IMR-90 (cell line): ENCODE data around the gene NUP210L. TPM values are rescaled to one million over a fixed set of nuclear protein-coding genes. Genes with fewer than 3 reads are reported as not detected.

Experiments used
- ATAC-seq: fragments of 200-7000 bp; cut with Tn5 transposase; 2 replicates; pipeline ENCODE4 v1.9.1; 2020; ENCODE audit warnings: low read depth, mild to moderate bottlenecking, moderate library complexity
- BruUV-seq: library from RNA; stranded (reverse); fragments of 400-500 nt; replicated peaks from 2 replicates; lab custom pipeline; 2021; lab: Mats Ljungman, UMichigan
- CTCF ChIA-PET: fragments of 300-600 bp; formaldehyde crosslinking; extraction: SDS; loops from one replicate; lab custom pipeline; 2021; ENCODE audit warnings: antibody characterized with exemption; lab: Yijun Ruan, JAX
- POLR2A ChIA-PET: fragments of 300-600 bp; sonication (Branson Sonifier 250); formaldehyde crosslinking; loops from one replicate; lab custom pipeline; 2022; ENCODE audit warnings: antibody characterized with exemption; ENCODE audit not compliant: unreplicated experiment; lab: Charles Lee
- DNase-seq: peaks from one replicate; pipeline ENCODE4 v3.0.0; 2013
- H2AFZ ChIP-seq: replicated peaks from 2 replicates; pipeline ENCODE3; 2013; ENCODE audit warnings: low read length, mild to moderate bottlenecking; ENCODE audit not compliant: poor library complexity
- H2AK5ac ChIP-seq: 2 replicates; pipeline ENCODE4 v1.6.1; 2013; ENCODE audit warnings: low read depth, low read length, inconsistent platforms
- H2AK9ac ChIP-seq: replicated peaks from 2 replicates; pipeline ENCODE3; 2013; ENCODE audit warnings: mild to moderate bottlenecking, low read depth, low read length, moderate library complexity; ENCODE audit not compliant: poor library complexity
- H2BK120ac ChIP-seq: 2 replicates; pipeline ENCODE4 v1.6.1; 2013; ENCODE audit warnings: low read depth, low read length, inconsistent platforms
- H2BK15ac ChIP-seq: 3 replicates; pipeline ENCODE4 v1.6.1; 2013; ENCODE audit warnings: low read depth, low read length, inconsistent platforms
- H2BK20ac ChIP-seq: 2 replicates; pipeline ENCODE4 v1.6.1; 2013; ENCODE audit warnings: low read depth, mild to moderate bottlenecking, inconsistent platforms, low read length, moderate library complexity
- H2BK5ac ChIP-seq: 2 replicates; pipeline ENCODE4 v1.6.1; 2013; ENCODE audit warnings: mild to moderate bottlenecking, low read depth, low read length, inconsistent platforms; ENCODE audit not compliant: poor library complexity, severe bottlenecking
- H3K14ac ChIP-seq: replicated peaks from 2 replicates; pipeline ENCODE4 v1.6.1; 2013; ENCODE audit warnings: low read depth, low read length, inconsistent platforms
- H3K18ac ChIP-seq: 2 replicates; pipeline ENCODE4 v1.6.1; 2013; ENCODE audit warnings: low read depth, low read length, control low read depth
- H3K23ac ChIP-seq: 2 replicates; pipeline ENCODE4 v1.6.1; 2013; ENCODE audit warnings: low read depth, low read length, inconsistent platforms
- H3K27ac ChIP-seq: 2 replicates; pipeline ENCODE4 v1.5.1; 2013; ENCODE audit warnings: mild to moderate bottlenecking, control low read depth, low read length; ENCODE audit not compliant: insufficient read depth
- H3K27me3 ChIP-seq: 2 replicates; pipeline ENCODE4 v1.6.1; 2013; ENCODE audit warnings: low read length; ENCODE audit not compliant: control insufficient read depth, insufficient read depth
- H3K36me3 ChIP-seq: 2 replicates; pipeline ENCODE4 v1.6.1; 2013; ENCODE audit warnings: low read length, mixed read lengths; ENCODE audit not compliant: control insufficient read depth, insufficient read depth
- H3K4ac ChIP-seq: 2 replicates; pipeline ENCODE4 v1.6.1; 2013; ENCODE audit warnings: low read depth, low read length, inconsistent platforms
- H3K4me1 ChIP-seq: 2 replicates; pipeline ENCODE4 v1.6.1; 2013; ENCODE audit warnings: low read length, mixed read lengths; ENCODE audit not compliant: control insufficient read depth, insufficient read depth
- H3K4me2 ChIP-seq: 2 replicates; pipeline ENCODE4 v1.6.1; 2013; ENCODE audit warnings: low read depth, mild to moderate bottlenecking, control low read depth, low read length, moderate library complexity
- H3K4me3 ChIP-seq: 2 replicates; pipeline ENCODE4 v1.5.1; 2013; ENCODE audit warnings: low read depth, mild to moderate bottlenecking, control low read depth, low read length, moderate library complexity; ENCODE audit not compliant: insufficient read depth
- H3K56ac ChIP-seq: 2 replicates; pipeline ENCODE4 v1.6.1; 2013; ENCODE audit warnings: low read length, inconsistent platforms; ENCODE audit not compliant: insufficient read depth; ENCODE audit errors: extremely low read depth
- H3K79me1 ChIP-seq, 2 experiments: 2 replicates each; pipeline ENCODE4 v1.6.1; 2013; ENCODE audit warnings: low read length in 2 of 2, inconsistent platforms in 1 of 2, low read depth in 1 of 2
- H3K9ac ChIP-seq: 2 replicates; pipeline ENCODE4 v1.6.1; 2013; ENCODE audit warnings: low read depth, low read length, control low read depth
- H3K9me1 ChIP-seq: 2 replicates; pipeline ENCODE4 v1.6.1; 2013; ENCODE audit warnings: low read length, inconsistent platforms; ENCODE audit not compliant: insufficient read depth
- H3K9me3 ChIP-seq: 2 replicates; pipeline ENCODE4 v1.6.1; 2013; ENCODE audit warnings: low read length; ENCODE audit not compliant: control insufficient read depth, insufficient read depth
- H4K20me1 ChIP-seq: 2 replicates; pipeline ENCODE4 v1.6.1; 2013; ENCODE audit warnings: low read length, inconsistent platforms; ENCODE audit not compliant: insufficient read depth
- H4K5ac ChIP-seq: 2 replicates; pipeline ENCODE4 v1.6.1; 2013; ENCODE audit warnings: mild to moderate bottlenecking, low read depth, low read length, control low read depth
- H4K8ac ChIP-seq, 2 experiments: 2 replicates each; pipeline ENCODE4 v1.6.1; 2013; ENCODE audit warnings: low read depth in 2 of 2, low read length in 2 of 2, control low read depth in 1 of 2, inconsistent platforms in 1 of 2
- H4K91ac ChIP-seq: 2 replicates; pipeline ENCODE4 v1.6.1; 2013; ENCODE audit warnings: low read depth, low read length, inconsistent platforms; ENCODE audit not compliant: insufficient read depth
- BHLHE40 ChIP-seq: fragments of 150-350 bp; IDR thresholded peaks from 2 replicates; pipeline ENCODE4 v1.6.1; 2016; ENCODE audit warnings: mild to moderate bottlenecking, low read depth, low read length
- CEBPB ChIP-seq: IDR thresholded peaks from 2 replicates; pipeline ENCODE4 v1.6.1; 2012; ENCODE audit warnings: low read depth, low read length, improper control_type of control experiment
- CHD1 ChIP-seq: IDR thresholded peaks from 2 replicates; pipeline ENCODE4 v1.6.1; 2012; ENCODE audit warnings: low read depth, low read length, improper control_type of control experiment
- MAFK ChIP-seq: IDR thresholded peaks from 2 replicates; pipeline ENCODE4 v1.6.1; 2012; ENCODE audit warnings: low read depth, low read length, improper control_type of control experiment
- MAZ ChIP-seq: IDR thresholded peaks from 2 replicates; pipeline ENCODE4 v1.6.1; 2012; ENCODE audit warnings: low read depth, mild to moderate bottlenecking, low read length, improper control_type of control experiment, moderate library complexity, borderline replicate concordance
- MXI1 ChIP-seq: IDR thresholded peaks from 2 replicates; pipeline ENCODE4 v1.6.1; 2012; ENCODE audit warnings: low read depth, mild to moderate bottlenecking, low read length, moderate library complexity, borderline replicate concordance
- NFE2L2 ChIP-seq: fragments of 150-350 bp; IDR thresholded peaks from 2 replicates; pipeline ENCODE4 v1.6.1; 2016; ENCODE audit warnings: low read depth, mild to moderate bottlenecking, low read length
- RAD21 ChIP-seq: IDR thresholded peaks from 2 replicates; pipeline ENCODE4 v1.6.1; 2012; ENCODE audit warnings: low read length, improper control_type of control experiment
- WGBS, 2 experiments: methylation state at CpG; one replicate each; pipeline versions ENCODE4 v1.1.5 to v1.1.7; 2013; ENCODE audit warnings: missing lambda C conversion rate in 2 of 2; ENCODE audit not compliant: insufficient read length in 1 of 2; ENCODE audit errors: extremely low coverage in 2 of 2; 5-methylcytosine and 5-hydroxymethylcytosine counted together
- dilution Hi-C: fragments of 300-500 bp; cut with HindIII; formaldehyde crosslinking; loops from one replicate; pipeline ENCODE4 v1.14.3; 2018; ENCODE audit warnings: low sequenced_read_pairs; ENCODE audit not compliant: unreplicated experiment
- in situ Hi-C: fragments of 300-500 bp; cut with MboI; formaldehyde crosslinking; loops from 3 replicates; pipeline ENCODE4 v1.14.3; 2019; ENCODE audit warnings: low sequenced_read_pairs, inconsistent platforms, mixed read lengths
- intact Hi-C: fragments of 100-400 bp; cut with micrococcal nuclease; formaldehyde crosslinking; loops from 2 replicates; pipeline ENCODE4 v1.10.0; 2022
- polyA plus RNA-seq, 3 experiments: library from polyadenylated mRNA; depleted of rRNA; stranded (reverse); fragments of >200 nt; gene quantifications; 2 replicates each; pipeline ENCODE4 v1.2.3, GENCODE V29; 2012; ENCODE audit warnings: low replicate concordance in 1 of 3
- total RNA-seq: library from RNA; depleted of rRNA; stranded (reverse); fragments of >200 nt; gene quantifications from 2 replicates; pipeline ENCODE4 v1.2.3, GENCODE V29; 2012
- TF ChIP-seq, protein P1 (sequence below): conservative IDR thresholded peaks from 2 replicates; pipeline ENCODE4 v1.5.1; 2012; ENCODE audit warnings: mild to moderate bottlenecking, low read depth, low read length, improper control_type of control experiment
- TF ChIP-seq, protein P2 (sequence below): fragments of 150-350 bp; IDR thresholded peaks from 2 replicates; pipeline ENCODE4 v1.6.1; 2016; ENCODE audit warnings: low read depth, mild to moderate bottlenecking, low read length, moderate library complexity, borderline replicate concordance

The NUP210L gene
- total and polyA plus RNA-seq, 2 of the 4 experiments (the other 2 are of a cell fraction), result under 0.01 to 0.02 TPM

DNA sequence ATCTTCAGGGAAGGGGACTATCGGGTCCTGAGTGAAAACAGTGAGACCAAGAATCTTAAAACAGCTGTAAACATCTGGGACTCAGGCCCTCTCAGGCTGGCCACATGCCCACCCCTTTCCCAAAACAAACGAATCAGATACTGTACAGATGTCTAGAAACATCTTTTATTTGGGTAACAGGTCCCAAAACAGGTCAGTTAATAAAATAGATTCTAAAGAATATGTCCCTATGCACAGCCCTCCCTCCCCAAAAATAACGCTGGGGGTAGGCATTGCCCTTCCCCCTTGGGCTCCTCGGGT, 196.0 kb downstream of the NUP210L start:
- in situ Hi-C loops, result loop anchor here (25.0 kb wide), 1 partner anchor 422 kb away; the partner anchor contains the start of genes S100A3, S100A4, S100A5 and S100A6
- no peak for TF ChIP-seq NFE2L2
- no peak for TF ChIP-seq MXI1
- TF ChIP-seq CEBPB, result no peak
- TF ChIP-seq BHLHE40, result no peak
- TF ChIP-seq MAFK, result no peak
- TF ChIP-seq, protein P1, sequence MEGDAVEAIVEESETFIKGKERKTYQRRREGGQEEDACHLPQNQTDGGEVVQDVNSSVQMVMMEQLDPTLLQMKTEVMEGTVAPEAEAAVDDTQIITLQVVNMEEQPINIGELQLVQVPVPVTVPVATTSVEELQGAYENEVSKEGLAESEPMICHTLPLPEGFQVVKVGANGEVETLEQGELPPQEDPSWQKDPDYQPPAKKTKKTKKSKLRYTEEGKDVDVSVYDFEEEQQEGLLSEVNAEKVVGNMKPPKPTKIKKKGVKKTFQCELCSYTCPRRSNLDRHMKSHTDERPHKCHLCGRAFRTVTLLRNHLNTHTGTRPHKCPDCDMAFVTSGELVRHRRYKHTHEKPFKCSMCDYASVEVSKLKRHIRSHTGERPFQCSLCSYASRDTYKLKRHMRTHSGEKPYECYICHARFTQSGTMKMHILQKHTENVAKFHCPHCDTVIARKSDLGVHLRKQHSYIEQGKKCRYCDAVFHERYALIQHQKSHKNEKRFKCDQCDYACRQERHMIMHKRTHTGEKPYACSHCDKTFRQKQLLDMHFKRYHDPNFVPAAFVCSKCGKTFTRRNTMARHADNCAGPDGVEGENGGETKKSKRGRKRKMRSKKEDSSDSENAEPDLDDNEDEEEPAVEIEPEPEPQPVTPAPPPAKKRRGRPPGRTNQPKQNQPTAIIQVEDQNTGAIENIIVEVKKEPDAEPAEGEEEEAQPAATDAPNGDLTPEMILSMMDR, result no peak
- TF ChIP-seq, protein P2, sequence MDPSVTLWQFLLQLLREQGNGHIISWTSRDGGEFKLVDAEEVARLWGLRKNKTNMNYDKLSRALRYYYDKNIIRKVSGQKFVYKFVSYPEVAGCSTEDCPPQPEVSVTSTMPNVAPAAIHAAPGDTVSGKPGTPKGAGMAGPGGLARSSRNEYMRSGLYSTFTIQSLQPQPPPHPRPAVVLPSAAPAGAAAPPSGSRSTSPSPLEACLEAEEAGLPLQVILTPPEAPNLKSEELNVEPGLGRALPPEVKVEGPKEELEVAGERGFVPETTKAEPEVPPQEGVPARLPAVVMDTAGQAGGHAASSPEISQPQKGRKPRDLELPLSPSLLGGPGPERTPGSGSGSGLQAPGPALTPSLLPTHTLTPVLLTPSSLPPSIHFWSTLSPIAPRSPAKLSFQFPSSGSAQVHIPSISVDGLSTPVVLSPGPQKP, result no peak
- no peak for TF ChIP-seq MAZ
- no peak for TF ChIP-seq CHD1
- TF ChIP-seq RAD21, result no peak
- H3K4me3 ChIP-seq, result no peak overlapping the region
- no peak overlapping the region for H4K91ac ChIP-seq
- H3K4me2 ChIP-seq, result peak overlapping the region; percentile 71
- H3K56ac ChIP-seq, result no peak overlapping the region
- ChIA-PET POLR2A (interaction anchor here (1.3 kb wide), 1 partner anchor 32 kb away, joined by 3 read pairs; the partner anchor contains the start of gene RPS27), CTCF (interaction anchor here (1.0 kb wide), 1 partner anchor 9 kb away, joined by 3 read pairs; the partner anchor contains the start of gene CREB3L4)
- H4K5ac ChIP-seq, result peak overlapping the region; percentile 46; the same call in 1 of the 2 replicates
- H3K27ac ChIP-seq, result peak overlapping the region; percentile 57; the same call in 1 of the 2 replicates
- peak overlapping the region; percentile 45 for H3K9ac ChIP-seq
- H3K9me1 ChIP-seq, result peaks cover 25% of the 10 kb centered on the region
- H2BK5ac ChIP-seq, result peak overlapping the region; percentile 46
- H2BK120ac ChIP-seq, result no peak overlapping the region
- H2AK5ac ChIP-seq, result peak overlapping the region; percentile 12; the same call in 1 of the 2 replicates
- H3K36me3 ChIP-seq, result peaks cover 20% of the 10 kb centered on the region
- peaks cover 16% of the 10 kb centered on the region for H3K4me1 ChIP-seq
- peak overlapping the region; percentile 6 for H2AK9ac ChIP-seq
- intact Hi-C loops, result no loop called here
- no peaks in the 10 kb centered on the region for H3K27me3 ChIP-seq
- H3K23ac ChIP-seq, result peak overlapping the region; percentile 0; the same call in 1 of the 2 replicates
- DNase-seq (no peak), ATAC-seq (no peak)
- H3K4ac ChIP-seq, result peak overlapping the region; percentile 81
- BruUV-seq, result no TSS peak
- H4K8ac ChIP-seq, result peak overlapping the region in 1 of 2 experiments; percentile 86; a peak in 2 of 4 replicates
- H4K20me1 ChIP-seq, result peaks cover 38% of the 10 kb centered on the region
- H3K79me1 ChIP-seq, result peaks cover 14 to 77% of the 10 kb centered on the region in 2 experiments
- H2BK15ac ChIP-seq, result no peak overlapping the region; the same call in 2 of the 3 replicates
- H3K18ac ChIP-seq, result no peak overlapping the region
- no CpG with 5 or more reads among the region's 4 CpGs for WGBS, 2 experiments
- peak overlapping the region; percentile 11 for H3K14ac ChIP-seq
- no peaks in the 10 kb centered on the region for H3K9me3 ChIP-seq
- dilution Hi-C loops, result no loop called here
- H2AFZ ChIP-seq, result peak overlapping the region; percentile 86
- H2BK20ac ChIP-seq, result no peak overlapping the region
